Parathyroid adenoma (tissue), 2 donors: ENCODE measurements around the gene EPS8L1.
"Not testable (repeated sequence)": the region's sequence is repeated elsewhere in the genome, so short reads cannot be mapped to it uniquely, and the experiment has no call there.

ENCODE experiments used
- H2AFZ ChIP-seq: fragments of 300-600 bp; sonication (generic); one replicate; pipeline ENCODE4 v1.7.0; 2017; ENCODE audit warnings: antibody characterized with exemption, mild to moderate bottlenecking
- H3K27ac ChIP-seq: fragments of 300-600 bp; sonication (generic); one replicate; pipeline ENCODE4 v1.7.0; 2017
- H3K27me3 ChIP-seq: fragments of 300-600 bp; sonication (generic); one replicate; pipeline ENCODE4 v1.7.0; 2017; ENCODE audit warnings: low read length; ENCODE audit not compliant: control insufficient read depth, insufficient read depth
- H3K36me3 ChIP-seq: fragments of 300-600 bp; sonication (generic); one replicate; pipeline ENCODE4 v1.7.0; 2017; ENCODE audit warnings: low read length; ENCODE audit not compliant: control insufficient read depth, insufficient read depth
- H3K4me1 ChIP-seq: fragments of 300-600 bp; sonication (generic); one replicate; pipeline ENCODE4 v1.7.0; 2017; ENCODE audit warnings: control low read depth
- H3K4me2 ChIP-seq: fragments of 300-600 bp; sonication (generic); one replicate; pipeline ENCODE4 v1.7.0; 2017; ENCODE audit warnings: low read length
- H3K4me3 ChIP-seq: fragments of 300-600 bp; sonication (generic); one replicate; pipeline ENCODE4 v1.7.0; 2017; ENCODE audit warnings: low read depth, low read length
- H3K79me2 ChIP-seq: fragments of 300-600 bp; sonication (generic); one replicate; pipeline ENCODE4 v1.7.0; 2017; ENCODE audit warnings: control low read depth
- H3K9ac ChIP-seq: fragments of 300-600 bp; sonication (generic); one replicate; pipeline ENCODE4 v1.7.0; 2017; ENCODE audit warnings: mild to moderate bottlenecking
- H3K9me3 ChIP-seq: fragments of 300-600 bp; sonication (generic); one replicate; pipeline ENCODE4 v1.7.0; 2017; ENCODE audit warnings: low read length; ENCODE audit not compliant: control insufficient read depth
- CTCF ChIP-seq: fragments of 300-600 bp; sonication (generic); IDR thresholded peaks from one replicate; pipeline ENCODE4 v1.7.0; 2017; ENCODE audit warnings: antibody characterized with exemption, mild to moderate bottlenecking
- donor health status: primary hyperparathyroidism.

Gene EPS8L1

GRCh38 chr19:55062735-55063491, 12.8 kb upstream of the EPS8L1 start, which contains the start of gene RDH13:
Gene RDH13 (minus strand): TSS chr19:55063148. CDS start chr19:55063032, 116 bp downstream.
- H3K27ac ChIP-seq, result peak within 1 kb of the TSS; percentile 76
- H3K9me3 ChIP-seq, result no peaks in the 10 kb centered on the region

GRCh38 chr19:55063492-55063843, 12.2 kb upstream of the EPS8L1 start:
- Histone ChIP-seq H3K4me3 (peak overlapping the region; percentile 57), H3K4me2 (peak overlapping the region; percentile 61), H3K9ac (no peak overlapping the region), H3K79me2 (peaks cover 9% of the 10 kb centered on the region), H3K9me3 (no peaks in the 10 kb centered on the region), H3K27me3 (no peaks in the 10 kb centered on the region), H3K36me3 (no peaks in the 10 kb centered on the region), H3K27ac (peak overlapping the region; percentile 76), H3K4me1 (peaks cover 12% of the 10 kb centered on the region), H2AFZ (peak overlapping the region; percentile 6)
- TF ChIP-seq CTCF, result no peak

More at GRCh38 chr19:55062735-55063491, 12.8 kb upstream of the EPS8L1 start, which contains the start of gene RDH13:
- no peak for TF ChIP-seq CTCF
- Histone ChIP-seq H3K4me2 (peak within 1 kb of the TSS; percentile 79), H3K79me2 (peaks cover 9% of the 10 kb centered on the region), H3K36me3 (no peaks in the 10 kb centered on the region), H3K4me3 (peak within 1 kb of the TSS; percentile 98), H3K27me3 (no peaks in the 10 kb centered on the region), H3K4me1 (peaks cover 12% of the 10 kb centered on the region), H3K9ac (peak within 1 kb of the TSS; percentile 71), H2AFZ (peak within 1 kb of the TSS; percentile 91)

GRCh38 chr19:55065516-55065915, 10.2 kb upstream of the EPS8L1 start:
- H3K27ac ChIP-seq, H3K79me2 ChIP-seq, H3K27me3 ChIP-seq, H3K4me1 ChIP-seq, H2AFZ ChIP-seq, H3K9me3 ChIP-seq, H3K4me2 ChIP-seq, H3K36me3 ChIP-seq, H3K9ac ChIP-seq, H3K4me3 ChIP-seq: not testable (repeated sequence)

GRCh38 chr19:55066107-55066709, 9.5 kb upstream of the EPS8L1 start:
- Histone ChIP-seq H3K4me3 (no peak overlapping the region), H3K27ac (no peak overlapping the region), H3K27me3 (no peaks in the 10 kb centered on the region), H2AFZ (no peak overlapping the region), H3K36me3 (no peaks in the 10 kb centered on the region), H3K9me3 (no peaks in the 10 kb centered on the region), H3K4me2 (no peak overlapping the region), H3K79me2 (peaks cover 5% of the 10 kb centered on the region), H3K9ac (no peak overlapping the region), H3K4me1 (peaks cover 6% of the 10 kb centered on the region)
- no peak for TF ChIP-seq CTCF

- Histone ChIP-seq H3K4me2 (no peak overlapping the region), H3K4me3 (no peak overlapping the region), H3K27me3 (no peaks in the 10 kb centered on the region), H3K36me3 (no peaks in the 10 kb centered on the region), H3K9me3 (no peaks in the 10 kb centered on the region), H3K79me2 (no peaks in the 10 kb centered on the region), H3K27ac (peak overlapping the region; percentile 43), H3K4me1 (no peaks in the 10 kb centered on the region), H3K9ac (no peak overlapping the region), H2AFZ (peak overlapping the region; percentile 47)
- TF ChIP-seq CTCF, result no peak
These were observed 7.8 kb upstream of the EPS8L1 start for GRCh38 chr19:55067869-55068268.
